Activated CD4-positive, alpha-beta T cell treated with anti-CD3 and anti-CD28 coated beads for 1 hour (primary cell): ENCODE results near the gene MAPK13.
"Not testable (repeated sequence)": the region's sequence is repeated elsewhere in the genome, so short reads cannot be mapped to it uniquely, and the experiment has no call there.

Source experiments
- DNase-seq: peaks from one replicate; pipeline ENCODE4 v3.0.0-alpha.2; 2020

The MAPK13 gene

GRCh38 chr6:36129941-36130666, at the start of gene MAPK13:
Gene MAPK13 (plus strand): TSS chr6:36130513. CDS start chr6:36130583, 70 bp downstream.
- no peak for DNase-seq

- no peak for DNase-seq
Observed at GRCh38 chr6:36082318-36082717, 48.0 kb upstream of the MAPK13 start.

GRCh38 chr6:36083446-36083845, 46.9 kb upstream of the MAPK13 start:
- DNase-seq, result no peak

- DNase-seq, result not testable (repeated sequence)
Observed at GRCh38 chr6:36088204-36088603, 42.1 kb upstream of the MAPK13 start.

DNA sequence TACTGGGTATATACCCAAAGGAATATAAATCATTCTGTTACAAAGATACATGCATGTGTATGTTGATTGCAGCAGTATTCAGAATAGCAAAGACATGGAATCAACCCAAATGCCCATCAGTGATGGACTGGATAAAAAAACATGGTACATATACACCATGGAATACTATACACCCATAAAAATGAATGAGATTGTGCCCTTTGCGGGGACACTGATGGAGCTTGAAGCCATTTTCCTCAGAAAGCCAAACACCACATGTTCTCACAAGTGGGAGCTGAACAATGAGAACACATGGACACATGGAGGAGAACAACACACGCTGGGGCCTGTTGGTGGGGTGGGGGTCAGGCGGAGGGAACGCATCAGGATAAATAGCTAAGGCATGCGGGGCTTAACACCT, 41.3 kb upstream of the MAPK13 start:
- no peak for DNase-seq

GRCh38 chr6:36094238-36094637, 36.1 kb upstream of the MAPK13 start:
- DNase-seq, result no peak

GRCh38 chr6:36094753-36095496, 35.4 kb upstream of the MAPK13 start:
- peak; percentile 73 for DNase-seq

- no peak for DNase-seq
Observed at GRCh38 chr6:36095497-36096391, 34.6 kb upstream of the MAPK13 start.

DNA sequence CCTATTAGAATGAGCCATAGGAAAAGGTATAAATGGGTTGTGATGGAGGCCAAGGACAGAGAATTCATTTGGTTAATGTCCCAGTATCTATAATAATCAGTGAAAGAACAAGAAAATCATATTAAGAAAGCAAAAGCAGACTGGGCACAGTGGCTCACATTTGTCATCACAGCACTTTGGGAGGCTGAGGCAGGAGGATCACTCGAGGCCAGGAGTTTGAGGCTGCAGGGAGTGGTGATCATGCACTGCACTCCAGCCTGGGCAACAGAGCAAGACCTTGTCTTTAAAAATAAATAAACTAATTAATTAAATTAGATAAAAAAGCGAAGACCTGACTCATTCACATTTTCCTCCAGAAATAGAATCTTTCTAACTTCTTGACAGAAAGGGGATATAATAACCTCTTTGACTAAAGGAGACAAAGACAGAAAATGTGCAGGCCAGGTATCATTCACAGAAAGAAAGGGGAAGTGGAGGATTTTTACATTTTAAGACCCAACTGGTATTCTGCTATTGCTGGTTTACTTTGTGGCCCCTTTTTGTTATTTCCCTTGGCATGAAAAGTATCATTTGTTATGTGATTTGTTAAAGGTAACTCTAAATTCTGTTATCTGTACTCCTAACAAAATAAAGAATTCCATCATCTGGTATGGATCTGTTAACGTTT, 31.9 kb upstream of the MAPK13 start:
- DNase-seq, result no peak

DNA sequence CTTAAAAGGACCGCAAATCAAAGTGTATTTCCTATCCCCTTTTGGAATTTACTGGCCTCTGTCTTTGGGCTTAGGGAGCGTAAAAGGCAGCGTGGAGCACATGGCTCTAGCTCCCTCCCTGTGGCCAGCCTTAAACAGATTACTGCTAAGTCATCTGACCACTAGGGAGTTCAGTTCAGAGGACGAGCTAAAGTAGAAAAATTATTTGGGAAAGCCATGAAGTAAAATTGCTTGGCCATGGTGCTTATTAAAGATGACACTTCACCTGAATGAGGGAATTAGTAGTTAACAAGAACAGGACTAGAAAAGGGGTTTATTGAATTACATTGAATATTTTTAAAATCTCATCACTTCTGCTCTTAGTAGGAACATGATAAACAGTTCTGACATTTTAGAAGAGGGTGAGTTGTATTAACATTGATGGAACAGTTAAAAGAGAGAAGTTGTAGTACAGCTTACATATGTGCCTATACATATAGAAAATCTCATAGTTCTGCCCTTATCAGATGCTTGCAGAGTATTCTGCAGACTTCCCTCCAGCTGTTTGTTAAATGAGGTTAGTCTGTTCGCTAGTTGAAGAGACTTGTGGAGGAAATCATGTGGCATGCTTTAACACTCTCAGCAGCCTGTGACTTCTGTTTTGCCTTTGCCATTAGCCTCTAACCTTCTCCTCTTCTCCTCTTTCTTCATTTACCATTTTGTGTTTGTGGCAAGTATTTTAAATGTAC, 31.2 kb upstream of the MAPK13 start:
- no peak for DNase-seq

- DNase-seq, result no peak
Observed at GRCh38 chr6:36099869-36100483, 30.3 kb upstream of the MAPK13 start.

DNA sequence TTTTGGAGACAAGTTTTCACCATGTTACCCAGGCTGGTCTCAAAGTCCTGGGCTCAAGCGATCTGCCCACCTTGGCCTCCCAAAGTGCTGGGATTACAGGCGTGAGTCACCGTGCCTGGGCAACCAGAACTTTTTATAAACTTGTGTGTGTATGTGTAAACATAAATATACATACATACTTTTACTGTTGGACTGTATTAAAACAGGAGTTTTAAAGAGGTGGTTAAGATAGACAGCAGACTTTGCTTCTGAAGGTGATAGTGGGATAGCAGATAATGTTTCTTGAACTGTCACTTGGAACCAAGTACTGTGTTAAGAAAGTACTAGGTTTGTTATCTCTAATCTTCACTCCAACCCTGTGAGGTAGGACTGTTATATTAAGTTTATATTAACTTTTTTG, 28.6 kb upstream of the MAPK13 start:
- DNase-seq, result no peak

DNA sequence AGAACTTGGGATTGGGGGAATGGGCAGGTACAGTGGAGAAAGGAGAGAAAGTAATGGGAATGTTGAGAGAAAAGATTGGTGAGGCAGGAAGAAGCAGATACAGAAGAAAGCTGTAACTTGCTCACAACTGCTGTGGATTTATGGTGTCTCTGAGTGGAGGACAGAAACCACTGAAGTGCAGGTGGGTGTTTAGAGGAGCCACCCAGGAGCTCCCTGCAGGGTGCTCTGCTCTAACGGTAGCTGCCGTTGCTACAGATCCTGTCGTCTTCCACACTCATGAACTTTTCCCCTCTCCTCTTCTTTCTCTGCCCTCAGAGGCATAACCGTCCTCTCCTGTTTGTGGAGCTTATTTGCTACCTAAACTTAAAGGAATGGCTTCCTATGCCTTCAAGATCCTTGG, 27.5 kb upstream of the MAPK13 start:
- no peak for DNase-seq

- DNase-seq, result no peak
Observed at GRCh38 chr6:36104836-36105235, 25.5 kb upstream of the MAPK13 start.

DNA sequence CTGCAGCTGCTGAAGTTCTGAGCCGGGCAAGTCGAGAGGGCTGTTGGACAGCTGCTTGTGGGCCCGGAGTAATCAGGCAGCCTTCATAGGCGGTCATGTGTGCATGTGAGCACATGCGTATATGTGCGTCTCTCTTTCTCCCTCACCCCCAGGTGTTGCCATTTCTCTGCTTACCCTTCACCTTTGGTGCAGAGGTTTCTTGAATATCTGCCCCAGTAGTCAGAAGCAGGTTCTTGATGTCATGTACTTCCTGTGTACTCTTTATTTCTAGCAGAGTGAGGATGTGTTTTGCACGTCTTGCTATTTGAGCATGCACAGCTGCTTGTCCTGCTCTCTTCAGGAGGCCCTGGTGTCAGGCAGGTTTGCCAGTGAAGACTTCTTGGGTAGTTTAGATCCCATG, 21.2 kb upstream of the MAPK13 start:
- no peak for DNase-seq

- no peak for DNase-seq
Observed at GRCh38 chr6:36110050-36110449, 20.3 kb upstream of the MAPK13 start.

GRCh38 chr6:36110863-36111262, 19.4 kb upstream of the MAPK13 start:
- no peak for DNase-seq

DNA sequence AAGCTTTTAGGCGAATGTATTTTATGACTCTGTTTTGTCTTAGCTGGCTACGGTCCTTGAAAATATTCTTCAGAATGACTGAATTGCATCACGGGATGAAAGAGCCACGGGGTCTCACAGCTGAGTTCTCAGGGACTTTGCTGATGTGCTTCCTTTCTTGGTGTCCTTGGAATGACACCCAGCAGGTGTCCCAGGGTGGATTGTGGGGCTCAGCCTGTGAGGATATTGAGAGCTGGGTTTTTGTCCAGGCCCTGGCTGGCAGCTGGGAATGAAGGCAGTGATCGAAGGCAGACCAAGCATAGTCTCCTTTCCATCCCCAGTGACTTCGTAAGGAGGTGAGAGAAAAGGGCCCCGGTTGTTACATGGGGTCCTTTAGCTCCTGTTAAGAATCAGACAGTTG, 18.8 kb upstream of the MAPK13 start:
- no peak for DNase-seq

DNA sequence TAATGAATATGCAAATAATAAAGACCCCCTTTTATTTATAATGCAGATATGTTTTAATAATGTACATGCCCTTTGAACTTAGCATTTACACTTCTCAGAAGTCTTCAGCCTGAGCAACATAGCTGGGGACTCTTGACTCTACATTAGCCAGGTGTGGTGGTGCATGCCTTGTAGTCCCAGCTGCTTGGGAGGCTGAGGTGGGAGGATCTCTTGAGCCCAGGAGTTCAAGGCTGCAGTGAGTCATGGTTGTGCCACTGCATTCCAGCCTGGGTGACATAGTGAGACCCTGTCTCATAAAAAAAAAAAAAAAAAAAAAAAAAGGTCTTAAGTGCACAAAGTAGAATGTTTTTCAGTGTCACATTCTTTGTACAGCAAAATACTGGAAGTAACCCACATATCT, 17.3 kb upstream of the MAPK13 start:
- no peak for DNase-seq

DNA sequence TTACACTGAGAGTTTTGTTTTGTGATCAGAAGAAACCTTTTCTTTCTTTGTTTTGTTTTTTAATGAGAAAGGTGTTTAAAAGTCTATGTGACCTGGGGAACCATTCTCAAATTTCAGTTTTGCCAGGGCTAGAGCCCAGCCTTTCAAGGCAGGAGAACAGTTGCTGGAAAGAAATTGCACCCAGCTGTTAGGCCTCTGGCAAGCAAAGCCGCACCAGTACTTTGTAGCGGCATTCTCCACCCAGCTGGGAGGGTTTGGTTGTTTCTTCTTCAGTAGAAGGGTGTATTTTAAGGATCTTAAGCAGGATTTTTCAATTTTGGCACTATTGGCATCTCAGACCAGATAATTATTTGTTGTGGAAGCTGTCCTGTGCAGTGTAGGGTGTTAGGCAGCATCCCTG, 16.6 kb upstream of the MAPK13 start:
- DNase-seq, result no peak

- DNase-seq, result no peak
Observed at GRCh38 chr6:36114798-36115408, 15.4 kb upstream of the MAPK13 start.
